DMS79 (cell line): Measurements from ENCODE around the gene C17orf58.
A peak's percentile ranks its signal among the peaks of the same experiment; 100 is the strongest.
"Not testable (repeated sequence)": the region's sequence is repeated elsewhere in the genome, so short reads cannot be mapped to it uniquely, and the experiment has no call there.

Experiments
- DNase-seq: peaks from one replicate; lab custom pipeline; 2025; lab: John Stamatoyannopoulos, UW

C17orf58 gene

DNA sequence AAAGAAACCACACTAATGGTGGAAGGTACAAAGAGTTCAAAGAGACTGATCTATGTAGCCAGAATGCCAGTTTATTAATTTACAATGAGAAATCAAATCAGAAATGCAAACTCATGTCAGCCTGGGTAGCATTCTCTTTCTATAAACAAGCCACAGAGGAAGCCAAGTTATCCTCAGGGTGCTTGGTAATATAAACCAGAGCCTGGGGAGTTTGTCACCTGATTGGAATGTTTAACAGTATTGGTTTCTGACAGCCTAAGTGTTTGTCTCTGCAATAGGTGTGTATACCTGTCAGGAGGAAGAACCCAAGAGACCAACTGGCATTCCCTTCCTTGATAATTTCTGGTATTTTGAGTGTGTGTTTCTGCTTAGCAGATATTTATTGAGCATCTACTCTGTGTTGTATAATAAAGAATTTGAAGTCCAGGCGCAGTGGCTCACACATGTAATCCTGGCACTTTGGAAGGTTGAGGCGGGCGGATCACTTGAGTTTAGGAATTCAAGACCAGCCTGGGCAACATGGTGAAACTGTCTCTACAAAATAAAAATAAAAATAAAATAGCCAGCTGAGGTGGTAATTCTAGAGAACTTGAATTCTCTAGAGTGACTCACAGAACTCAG, 3.1 kb upstream of the C17orf58 start:
- no peak for DNase-seq

DNA sequence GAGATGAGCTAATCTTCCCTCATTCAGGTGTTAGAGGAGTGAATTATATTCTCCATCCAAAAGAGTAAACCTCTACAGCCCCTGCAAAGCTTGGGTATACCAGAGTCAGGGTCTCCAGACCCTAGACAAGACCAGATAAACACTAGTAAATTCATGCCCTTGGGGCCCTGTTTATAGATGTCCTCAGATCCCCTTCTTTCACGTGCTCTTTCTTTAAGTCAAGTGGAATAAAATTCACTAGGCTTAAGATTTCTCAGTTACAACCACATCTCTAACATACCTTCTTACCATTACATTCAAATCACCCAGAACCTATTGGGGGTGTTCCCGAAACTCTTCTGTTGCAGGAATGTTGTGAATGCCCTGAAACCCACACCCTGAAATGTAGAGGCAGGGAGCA, 2.2 kb upstream of the C17orf58 start:
- DNase-seq, result no peak

DNA sequence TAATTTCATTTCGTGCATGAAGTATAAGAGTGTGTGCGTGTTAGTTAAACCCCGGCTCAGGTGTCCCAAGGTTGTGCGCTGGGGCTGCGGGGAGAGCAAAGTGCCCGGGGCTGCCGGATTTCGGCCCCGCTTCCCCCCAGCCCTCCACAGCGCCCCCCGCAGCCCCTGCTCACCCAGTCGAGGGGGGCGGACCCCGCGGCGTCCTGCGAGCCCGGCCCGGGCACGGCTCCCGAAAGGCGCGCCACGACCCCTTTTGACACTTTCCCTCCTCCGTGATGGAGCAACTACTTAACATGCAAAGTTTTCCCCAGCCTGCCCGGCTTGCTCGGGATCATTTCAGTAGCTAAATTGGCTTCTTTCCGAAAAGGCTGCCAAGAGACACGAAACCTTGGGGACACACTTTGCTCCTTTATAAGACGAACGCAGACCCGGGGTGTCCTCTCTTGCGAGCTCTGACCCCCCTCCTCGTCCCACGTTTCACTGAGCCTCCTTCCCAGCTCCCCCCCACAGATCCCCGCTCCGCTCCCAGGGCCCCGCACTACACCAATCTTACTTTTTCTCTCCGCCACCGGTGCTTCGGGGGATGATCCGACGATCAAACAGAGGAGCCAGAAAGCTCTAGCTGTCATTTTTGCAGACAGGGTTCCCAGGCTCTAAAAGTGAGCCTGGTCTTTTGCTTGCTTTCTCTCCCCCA, 552 bp downstream of the C17orf58 start:
- no peak for DNase-seq

DNA sequence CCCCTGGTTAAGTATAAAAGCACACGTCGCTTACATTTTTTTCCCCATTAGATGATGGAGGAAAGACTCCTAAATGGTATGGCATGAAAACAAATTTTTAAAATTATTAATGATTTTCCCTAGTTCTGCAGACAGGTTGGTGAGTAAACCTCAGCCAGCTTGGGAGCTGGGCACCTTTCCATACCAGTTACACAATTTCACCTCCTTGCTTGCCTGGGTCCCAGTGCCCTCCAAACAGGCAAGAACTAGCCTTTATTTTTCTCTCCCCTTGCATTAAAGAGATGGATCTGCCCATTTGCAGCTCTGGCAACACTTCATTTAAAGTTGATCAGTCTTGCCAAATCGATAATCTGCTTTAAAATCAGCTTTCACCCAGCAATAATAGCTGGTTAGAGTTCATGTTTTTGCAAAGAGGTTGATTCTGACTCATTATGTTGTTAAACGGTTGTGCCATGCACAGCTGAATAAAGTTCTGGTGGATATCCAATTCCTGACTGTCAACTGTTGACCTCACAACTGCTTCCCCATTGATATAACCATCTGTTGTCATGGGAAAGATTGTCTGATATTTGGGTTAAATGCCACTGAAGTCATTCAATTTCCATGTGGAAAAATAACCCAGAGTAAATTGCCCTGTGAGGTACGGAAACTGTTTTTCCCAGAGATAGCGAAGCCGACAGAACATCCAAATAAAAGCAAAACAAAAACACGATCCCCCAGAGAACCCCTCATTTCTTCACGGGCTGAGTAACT, 1.3 kb downstream of the C17orf58 start:
- no peak for DNase-seq

DNA sequence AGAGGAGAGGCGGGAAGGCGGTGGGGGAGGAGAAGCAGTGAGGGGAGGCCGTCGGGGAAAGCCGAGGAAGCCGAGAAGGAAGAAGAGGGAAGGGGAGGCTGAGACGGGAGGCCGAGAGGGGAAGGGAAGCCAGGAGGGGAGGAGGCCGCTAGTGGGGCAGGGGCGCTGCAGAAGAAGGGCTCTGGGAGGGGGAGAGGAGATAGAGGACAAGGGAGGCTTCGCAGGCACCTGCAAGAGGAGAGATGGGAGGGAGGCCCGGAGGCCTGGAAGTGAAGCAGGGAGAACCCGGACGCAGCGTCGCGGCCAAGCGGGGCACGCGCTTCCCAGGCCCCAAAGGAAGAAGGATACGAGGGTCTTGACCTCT, 2.3 kb downstream of the C17orf58 start:
- no peak for DNase-seq

DNA sequence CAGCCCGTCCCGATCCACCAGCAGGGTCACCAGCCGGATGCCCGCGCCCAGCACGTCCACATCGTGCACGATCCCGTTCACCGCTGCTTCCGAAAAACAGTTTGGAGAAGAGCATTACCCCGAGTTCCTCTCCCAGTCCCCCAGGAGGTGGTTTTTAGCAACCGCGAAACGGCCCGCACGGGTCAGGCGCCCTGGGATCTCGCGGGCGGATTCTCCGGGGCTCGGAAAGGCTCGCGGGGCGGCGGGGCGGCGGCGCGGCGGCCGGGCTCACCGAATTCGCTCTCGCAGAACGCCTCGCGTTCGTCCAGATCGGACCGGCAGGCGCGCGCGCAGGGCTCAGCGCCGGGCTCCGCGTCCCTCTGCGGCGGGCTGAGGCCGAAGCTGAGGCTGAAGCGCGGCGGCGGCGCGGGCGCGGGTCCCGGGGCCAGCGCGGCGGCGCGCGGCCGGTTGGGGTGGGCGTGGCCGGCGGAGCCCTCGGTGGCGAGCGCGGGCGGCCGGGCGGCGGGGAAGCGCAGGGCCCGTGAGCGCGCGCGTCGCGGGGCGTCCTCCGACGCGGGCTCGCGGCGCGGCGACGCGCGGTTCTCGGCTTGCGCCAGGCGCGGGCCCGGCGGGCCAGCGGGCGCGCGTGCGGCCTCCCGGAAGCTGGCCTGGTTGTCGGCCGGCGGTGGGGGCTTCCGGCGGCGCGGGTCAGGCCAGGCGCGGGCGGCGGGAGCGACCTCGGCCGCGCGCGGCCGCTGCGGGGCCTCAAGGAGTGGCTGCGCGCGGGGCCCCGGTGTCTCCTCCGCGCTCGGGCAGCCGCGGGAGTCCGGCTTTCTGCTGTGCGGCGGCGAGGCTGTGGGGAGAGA, 2.9 kb downstream of the C17orf58 start:
- no peak for DNase-seq

DNA sequence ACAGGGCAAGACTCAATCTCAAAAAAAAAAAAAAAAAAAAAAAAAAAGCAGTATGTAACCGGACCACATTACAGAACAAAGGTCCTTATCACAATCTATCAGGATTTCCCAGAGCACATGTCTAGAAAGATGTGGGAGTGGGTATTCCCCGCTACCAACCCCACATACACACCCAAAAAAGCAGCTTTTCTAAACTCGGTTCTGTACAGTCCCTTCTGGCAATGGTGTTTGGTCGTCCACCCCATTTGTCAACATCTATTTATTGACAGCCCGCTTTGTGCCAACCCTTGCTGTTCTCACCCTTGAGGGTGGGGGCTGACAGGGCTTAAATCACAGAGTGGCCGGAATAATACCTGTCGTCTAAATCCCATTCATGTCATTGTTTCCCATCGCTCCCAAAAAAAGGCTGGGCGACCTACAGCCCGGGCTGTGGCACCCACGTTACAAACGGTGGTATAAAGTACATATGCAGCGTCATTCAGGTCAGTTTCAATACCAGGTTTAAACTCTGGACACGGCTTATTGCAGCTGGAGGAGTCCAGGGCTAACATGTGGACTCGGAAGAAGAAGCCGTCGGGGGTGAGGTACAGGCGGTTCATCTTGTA, 3.6 kb downstream of the C17orf58 start:
- no peak for DNase-seq

DNA sequence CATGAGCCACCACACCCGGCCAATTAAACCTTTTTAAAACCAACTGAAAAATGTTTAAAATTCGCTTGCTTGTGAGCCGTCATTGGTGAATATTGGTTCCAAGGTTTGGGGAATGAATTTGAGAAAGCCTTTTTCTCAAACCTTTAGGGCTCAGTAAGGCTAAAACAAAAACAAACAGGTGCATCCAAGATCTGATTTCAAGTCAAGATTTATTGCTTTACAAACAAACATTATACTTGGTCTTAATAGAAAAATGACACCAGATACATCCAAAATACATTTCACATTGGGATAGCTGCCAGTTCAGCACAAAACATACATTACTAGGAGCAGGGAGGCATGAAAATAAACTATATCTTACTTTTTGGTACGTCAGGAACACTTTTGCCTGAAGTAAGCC, 5.4 kb downstream of the C17orf58 start:
- no peak for DNase-seq

DNA sequence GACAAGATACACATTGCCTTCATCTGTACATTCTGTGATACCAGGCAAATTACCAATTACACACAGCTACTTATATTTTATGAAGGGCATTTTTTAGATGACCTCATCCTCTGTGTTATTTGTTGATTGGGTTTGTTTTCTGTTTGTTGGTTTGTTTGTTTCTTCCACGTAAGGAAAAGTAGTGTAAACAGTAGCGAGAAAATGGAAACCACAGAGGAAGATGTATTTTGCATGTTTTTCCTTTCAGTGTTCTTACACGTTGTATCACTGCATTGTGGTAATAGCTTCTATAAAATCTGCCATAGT, 12.9 kb downstream of the C17orf58 start:
- no peak for DNase-seq

DNA sequence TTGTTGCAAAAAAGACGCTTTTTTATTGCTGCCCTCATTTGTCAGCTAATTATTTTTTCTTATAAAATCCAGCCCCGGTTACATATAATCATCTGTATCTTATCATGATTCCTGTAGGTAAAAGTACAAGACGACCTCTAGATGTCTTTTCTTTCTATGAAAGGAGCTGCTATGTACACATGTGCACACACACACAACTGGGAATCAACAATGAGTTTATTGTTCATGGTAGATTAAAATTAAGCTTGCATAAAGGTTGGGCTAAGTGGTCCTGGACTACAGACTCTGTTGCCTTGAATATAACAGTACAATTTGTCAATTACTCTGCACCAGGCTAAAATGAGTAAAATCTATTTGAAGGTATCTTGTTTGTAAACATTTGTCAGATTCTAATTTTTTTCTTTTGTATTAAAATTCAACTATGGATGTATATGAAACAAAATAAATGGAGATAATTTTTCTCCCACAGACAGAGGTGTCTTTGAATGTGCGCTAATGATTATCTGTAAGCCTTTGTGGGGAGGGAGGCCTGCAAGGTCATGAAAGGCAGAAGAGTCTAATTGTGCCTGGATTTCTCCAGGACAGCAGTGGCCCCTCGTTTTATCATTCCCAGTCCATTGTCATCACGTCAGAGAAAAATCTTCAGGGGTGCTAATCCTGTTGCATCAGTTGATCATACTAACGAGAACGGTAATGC, 13.4 kb downstream of the C17orf58 start:
- no peak for DNase-seq

DNA sequence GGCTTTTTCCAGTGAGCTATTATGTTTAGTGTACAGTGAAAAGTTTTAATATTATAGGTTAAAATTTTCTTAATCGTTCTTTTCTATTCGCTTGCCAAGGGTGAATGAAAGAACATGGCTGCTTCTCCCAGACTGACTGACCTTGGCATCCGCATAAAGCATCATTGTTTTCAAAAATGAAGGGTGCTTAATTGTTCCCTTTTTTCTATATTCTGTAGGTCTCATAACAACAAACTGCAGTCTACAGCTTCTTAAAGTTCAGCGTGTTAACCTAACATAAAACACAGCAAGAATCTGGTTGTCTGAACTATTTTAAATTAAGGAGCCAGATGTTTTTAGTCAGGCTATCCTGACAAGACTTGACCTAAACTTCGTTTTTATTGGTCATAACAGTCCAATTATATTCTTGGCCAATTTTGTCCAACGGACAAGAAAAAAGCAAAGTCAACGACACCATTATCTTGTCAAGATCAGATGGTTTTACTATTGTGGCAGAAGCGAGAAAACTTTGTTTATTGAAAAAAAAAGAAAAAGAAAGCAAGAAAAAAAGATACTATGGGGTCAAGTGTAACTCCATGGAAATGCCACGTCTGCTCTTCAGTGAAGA, 14.1 kb downstream of the C17orf58 start:
- no peak for DNase-seq

DNA sequence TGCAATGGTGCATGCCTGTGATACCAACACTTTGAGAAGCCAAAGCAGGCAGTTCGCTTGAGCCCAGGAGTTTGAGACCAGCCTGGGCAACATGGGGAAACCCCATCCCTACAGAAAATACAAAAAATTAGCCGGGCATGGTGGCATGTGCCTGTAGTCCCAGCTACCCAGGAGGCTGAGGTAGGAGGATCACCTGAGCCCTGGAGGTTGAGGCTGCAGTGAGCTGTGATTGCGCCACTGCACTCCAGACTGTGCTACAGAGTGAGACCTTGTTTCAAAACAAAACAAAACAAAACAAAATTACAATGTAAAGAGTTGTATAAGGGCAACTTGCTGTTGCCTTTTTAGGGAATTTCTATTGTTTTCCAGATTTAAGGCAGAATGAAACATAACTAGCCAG, 15.4 kb downstream of the C17orf58 start:
- DNase-seq, result not testable (repeated sequence)

DNA sequence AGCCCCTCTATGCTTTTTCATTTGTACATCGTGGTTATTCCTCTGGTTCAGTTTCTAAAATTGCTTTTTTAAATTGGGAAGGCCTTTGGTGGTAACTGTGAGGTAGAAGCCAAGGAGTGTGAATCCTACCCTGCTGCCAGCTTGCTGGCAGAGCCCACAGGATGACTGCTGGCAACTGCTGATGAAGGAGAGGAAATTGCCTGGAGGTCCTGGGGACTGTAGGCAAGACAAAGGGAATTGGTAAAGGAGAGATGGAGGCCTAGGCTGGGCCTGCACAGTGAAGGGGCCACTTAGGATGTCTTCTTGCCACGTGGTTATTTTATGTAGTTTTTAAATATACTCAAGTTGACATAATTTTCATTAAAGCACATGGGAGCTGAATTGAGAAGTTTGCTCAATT, 15.8 kb downstream of the C17orf58 start:
- no peak for DNase-seq

DNA sequence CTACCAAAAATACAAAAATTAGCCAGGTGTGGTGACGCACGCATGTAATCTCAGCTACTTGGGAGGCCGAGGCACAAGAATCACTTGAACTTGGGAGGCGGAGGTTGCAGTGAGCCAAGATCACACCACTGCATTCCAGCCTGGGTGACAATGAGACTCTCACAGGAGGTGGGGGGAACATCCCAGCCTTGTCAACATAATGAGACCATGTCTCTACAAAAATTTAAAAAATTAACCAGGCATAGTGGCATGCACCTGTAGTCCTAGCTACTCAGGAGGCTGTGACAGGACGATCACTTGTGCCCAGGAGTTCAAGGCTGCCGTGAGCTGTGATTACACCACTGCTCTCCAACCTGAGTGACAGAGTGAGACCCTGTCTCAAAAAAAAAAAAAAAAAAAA, 20.0 kb downstream of the C17orf58 start:
- not testable (repeated sequence) for DNase-seq

DNA sequence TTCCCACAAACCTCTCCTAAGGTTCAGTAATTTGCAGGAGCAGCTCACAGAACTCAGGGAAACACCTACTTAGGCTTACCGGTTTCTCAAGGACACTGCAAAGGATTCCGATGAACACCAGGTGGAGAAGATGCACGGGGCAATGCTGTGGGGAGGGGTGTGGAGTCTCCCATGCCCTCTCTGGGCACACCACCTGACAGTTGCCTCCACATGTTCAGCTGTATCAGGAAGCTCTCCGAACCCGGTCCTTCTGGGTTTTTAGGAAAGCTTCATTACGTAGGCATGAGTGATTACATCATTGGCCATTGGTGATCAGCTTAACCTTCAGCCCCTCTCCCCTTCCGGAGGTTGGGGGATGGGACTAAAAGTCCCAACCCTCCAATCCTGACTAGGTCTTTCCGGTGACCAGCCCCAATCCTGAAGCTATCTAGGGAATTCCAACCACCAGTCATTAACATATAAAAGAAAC, 21.6 kb downstream of the C17orf58 start:
- no peak for DNase-seq

DNA sequence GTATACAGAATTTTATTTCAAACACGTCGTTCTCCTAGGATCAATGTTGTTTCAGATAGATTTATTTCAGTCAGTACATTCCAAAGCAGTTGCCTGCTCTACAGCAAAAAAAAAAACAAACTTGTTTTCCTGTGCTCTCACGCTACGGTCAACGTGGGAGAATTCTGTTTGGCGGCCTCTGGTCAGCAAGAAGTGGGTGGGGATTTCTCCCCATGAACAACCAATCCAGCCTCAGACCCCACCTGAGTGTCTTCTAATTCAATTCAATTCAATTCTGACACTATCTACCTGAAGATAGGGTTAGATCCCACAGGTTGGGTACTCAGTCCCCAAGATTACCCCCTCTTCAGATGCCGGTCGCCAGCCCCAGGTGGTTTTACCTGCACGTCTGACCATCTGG, 22.1 kb downstream of the C17orf58 start:
- no peak for DNase-seq

DNA sequence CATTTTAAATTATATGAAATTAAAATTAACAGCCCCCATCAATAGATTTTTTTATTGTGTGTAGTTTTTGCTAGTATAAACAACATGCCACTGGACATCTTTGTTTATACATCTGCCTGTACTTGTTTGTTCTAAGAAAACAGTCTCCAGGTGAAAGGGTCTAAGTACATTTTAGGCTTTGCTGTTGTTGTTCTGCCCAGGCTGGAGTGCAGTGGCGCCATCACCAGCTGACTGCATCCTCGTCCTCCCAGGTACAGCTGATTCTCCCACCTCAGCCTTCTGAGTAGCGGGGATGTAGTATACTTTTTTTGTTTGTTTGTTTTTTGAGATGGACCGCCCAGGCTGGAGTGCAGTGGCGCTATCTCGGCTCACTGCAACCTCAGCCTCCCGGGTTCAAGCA, 25.5 kb downstream of the C17orf58 start:
- DNase-seq, result no peak

DNA sequence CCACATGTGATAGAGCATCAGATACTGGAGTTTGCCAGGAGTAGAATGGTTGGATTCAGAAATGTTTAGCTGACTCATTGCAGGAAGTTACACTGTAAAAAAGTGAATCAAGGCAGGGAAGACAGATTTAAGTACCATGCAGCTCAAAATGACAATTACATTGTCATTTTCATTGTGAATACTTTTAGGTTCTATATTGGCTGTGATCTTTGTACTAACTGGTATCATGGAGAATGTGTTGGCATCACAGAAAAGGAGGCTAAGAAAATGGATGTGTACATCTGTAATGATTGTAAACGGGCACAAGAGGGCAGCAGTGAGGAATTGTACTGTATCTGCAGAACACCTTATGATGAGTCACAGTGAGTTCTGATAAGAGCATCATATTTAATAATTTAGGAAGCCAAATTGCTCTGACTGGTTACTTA, 33.1 kb downstream of the C17orf58 start:
- DNase-seq, result peak; percentile 2

DNA sequence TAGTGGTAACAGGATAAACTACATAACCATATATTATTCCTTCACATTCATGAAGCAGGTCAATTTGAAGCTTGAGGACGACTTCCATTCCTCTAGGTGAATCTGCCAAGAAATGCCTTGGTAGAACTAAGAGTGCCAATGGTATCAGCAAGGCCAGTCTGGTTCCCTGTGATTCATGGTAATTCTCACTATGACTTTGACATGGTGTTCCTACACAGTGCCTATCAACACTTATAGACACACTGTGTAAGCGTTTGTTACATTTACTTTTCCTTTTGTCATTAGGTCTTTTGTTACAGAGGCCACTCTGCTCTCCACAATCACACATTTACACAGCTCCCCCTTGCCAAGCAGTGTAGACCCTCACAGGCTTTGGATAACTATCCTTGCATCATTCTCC, 34.1 kb downstream of the C17orf58 start:
- DNase-seq, result not testable (repeated sequence)

DNA sequence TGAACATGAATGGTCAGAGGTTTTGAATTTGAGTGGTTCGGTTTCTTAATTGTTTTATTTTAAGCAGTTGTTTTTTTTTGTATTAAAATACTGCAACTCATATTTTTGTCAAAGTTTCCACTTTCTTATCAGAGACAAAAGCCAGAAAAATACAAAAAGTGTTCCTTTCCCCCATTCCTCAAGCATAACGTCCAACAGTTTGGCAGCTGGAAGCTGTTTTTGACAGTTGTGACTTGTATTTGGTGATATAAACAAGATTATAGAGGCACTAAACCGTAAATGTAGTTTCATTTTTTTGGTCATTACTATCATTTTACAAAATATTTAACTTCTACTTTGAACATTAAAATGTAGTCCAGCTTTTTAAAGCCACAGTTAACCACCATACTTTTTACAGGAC, 36.0 kb downstream of the C17orf58 start:
- DNase-seq, result not testable (repeated sequence)

DNA sequence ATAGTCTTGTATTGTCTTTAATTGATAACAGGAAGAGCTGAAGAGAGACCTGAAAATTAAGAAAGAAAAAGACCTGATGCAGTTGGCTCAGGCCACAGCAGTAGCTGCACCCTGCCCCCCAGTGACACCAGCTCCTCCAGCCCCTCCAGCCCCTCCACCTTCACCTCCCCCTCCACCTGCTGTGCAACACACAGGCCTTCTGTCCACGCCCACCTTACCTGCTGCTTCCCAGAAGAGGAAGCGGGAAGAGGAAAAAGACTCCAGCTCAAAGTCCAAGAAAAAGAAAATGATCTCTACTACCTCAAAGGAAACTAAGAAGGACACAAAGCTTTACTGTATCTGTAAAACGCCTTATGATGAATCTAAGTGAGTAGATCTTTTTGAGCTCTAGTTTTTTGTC, 36.8 kb downstream of the C17orf58 start:
- DNase-seq, result no peak
